Measurements from ENCODE around the gene TTN. TPM values are rescaled to one million over a fixed set of nuclear protein-coding genes. Genes with fewer than 3 reads are reported as not detected.

The TTN gene
- total RNA-seq, 1 donor from 2014 or later: under 0.01 TPM

DNA sequence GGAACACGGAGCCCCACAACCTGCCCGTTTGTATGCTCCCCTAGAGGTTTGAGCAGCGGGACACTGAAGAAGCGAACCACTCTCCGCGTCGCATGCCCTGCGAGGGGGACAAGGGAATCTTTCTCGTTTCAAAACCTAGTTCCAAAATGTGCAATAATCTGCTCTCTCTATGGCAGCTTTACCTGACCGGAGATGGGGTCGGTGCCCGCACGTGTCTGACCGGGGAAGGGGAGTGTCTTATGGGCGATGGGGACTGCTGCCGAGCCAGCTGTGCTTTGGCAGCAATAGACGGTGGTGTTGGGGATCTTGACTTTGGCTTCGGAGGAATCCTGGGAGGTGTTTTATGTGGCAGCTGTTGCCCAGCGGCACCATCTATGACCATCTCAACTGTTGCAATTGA, 7.9 kb downstream of the TTN start:
- TF ChIP-seq, protein P1, sequence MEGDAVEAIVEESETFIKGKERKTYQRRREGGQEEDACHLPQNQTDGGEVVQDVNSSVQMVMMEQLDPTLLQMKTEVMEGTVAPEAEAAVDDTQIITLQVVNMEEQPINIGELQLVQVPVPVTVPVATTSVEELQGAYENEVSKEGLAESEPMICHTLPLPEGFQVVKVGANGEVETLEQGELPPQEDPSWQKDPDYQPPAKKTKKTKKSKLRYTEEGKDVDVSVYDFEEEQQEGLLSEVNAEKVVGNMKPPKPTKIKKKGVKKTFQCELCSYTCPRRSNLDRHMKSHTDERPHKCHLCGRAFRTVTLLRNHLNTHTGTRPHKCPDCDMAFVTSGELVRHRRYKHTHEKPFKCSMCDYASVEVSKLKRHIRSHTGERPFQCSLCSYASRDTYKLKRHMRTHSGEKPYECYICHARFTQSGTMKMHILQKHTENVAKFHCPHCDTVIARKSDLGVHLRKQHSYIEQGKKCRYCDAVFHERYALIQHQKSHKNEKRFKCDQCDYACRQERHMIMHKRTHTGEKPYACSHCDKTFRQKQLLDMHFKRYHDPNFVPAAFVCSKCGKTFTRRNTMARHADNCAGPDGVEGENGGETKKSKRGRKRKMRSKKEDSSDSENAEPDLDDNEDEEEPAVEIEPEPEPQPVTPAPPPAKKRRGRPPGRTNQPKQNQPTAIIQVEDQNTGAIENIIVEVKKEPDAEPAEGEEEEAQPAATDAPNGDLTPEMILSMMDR (IDR thresholded peaks at IDR 0.05; ENCODE audit: insufficient read depth, low read length, poor library complexity, severe bottlenecking): no peak
- H3K4me3 ChIP-seq (ENCODE audit: low read depth, low read length): no peak overlapping the region
- no peaks in the 10 kb centered on the region for H3K36me3 ChIP-seq (ENCODE audit: control insufficient read depth, insufficient read depth, low read length)
- H3K27me3 ChIP-seq (ENCODE audit: control insufficient read depth, insufficient read depth, low read length): no peaks in the 10 kb centered on the region
- DNase-seq (ENCODE audit: low read depth): no peak

DNA sequence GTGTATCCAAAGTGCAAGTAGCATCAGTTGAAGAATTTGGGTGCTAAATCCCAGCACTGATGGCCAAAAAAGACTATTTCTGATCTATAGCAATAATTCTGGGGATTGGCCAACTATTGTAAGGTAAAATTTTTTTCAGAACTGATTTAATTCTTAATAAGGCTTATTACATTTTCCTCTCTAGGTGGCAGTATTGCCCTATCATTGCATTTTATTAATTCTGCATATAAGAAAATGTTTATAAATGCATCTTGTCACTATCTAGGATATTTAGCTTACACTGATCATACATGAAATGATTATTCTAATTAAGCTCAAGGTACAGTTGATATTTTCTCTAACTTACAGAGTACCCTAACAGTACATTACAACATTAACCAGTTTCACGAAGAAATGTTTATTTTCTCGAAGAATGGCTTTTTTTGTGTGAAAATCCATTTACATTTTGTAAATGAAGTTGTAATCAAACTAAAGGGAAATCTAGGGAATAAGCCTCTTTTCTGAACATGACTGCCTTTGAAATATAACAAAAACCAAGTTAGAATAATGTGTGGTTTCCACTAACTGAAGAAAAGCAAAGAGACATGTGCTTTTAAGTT, 11.0 kb downstream of the TTN start:
- DNase-seq (ENCODE audit: low read depth): no peak
- TF ChIP-seq, protein P1 (IDR thresholded peaks at IDR 0.05; ENCODE audit: insufficient read depth, low read length, poor library complexity, severe bottlenecking): peak; percentile 33
- Histone ChIP-seq H3K27me3 (ENCODE audit: control insufficient read depth, insufficient read depth, low read length) (no peaks in the 10 kb centered on the region), H3K4me3 (ENCODE audit: low read depth, low read length) (no peak overlapping the region), H3K36me3 (ENCODE audit: control insufficient read depth, insufficient read depth, low read length) (no peaks in the 10 kb centered on the region)

DNA sequence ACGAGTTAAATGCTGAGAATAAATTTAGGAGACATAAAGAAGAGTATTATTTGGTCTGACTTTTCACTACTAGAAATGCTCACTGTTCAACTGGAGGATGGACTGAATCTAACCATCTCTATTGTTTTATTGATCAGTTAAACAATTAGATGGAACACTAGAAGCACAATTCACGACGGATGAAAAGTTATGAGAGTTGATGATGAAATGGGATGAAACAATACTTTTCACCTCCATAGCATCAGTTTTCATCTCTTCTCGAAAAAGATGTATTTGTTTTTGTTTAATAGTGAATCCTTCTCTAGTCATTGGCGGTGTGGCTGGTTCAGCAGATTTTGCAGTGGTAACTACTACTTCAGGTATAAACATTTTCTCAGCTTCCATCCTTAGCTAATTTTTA, 19.3 kb downstream of the TTN start:
- TF ChIP-seq, protein P1 (IDR thresholded peaks at IDR 0.05; ENCODE audit: insufficient read depth, low read length, poor library complexity, severe bottlenecking): no peak
- no peak for DNase-seq (ENCODE audit: low read depth)

DNA sequence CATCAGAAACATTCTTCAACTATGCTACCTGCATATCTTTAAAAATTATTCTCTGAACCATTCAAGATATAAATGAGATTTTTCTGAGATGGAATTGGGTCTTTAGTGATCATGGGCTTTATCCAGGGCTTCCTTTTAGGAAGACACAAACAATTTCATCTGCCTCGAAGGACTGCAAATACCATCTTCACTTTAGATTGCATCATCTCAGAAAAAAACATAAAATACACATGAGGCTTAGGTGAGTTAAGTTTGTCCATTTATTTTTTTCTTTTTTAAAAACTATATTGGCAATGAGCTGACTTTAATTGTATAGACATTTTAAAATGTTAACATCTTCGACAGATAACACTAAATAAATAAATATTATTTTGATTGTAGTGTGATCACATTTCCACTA, 20.1 kb downstream of the TTN start:
- H3K27me3 ChIP-seq (ENCODE audit: control insufficient read depth, insufficient read depth, low read length): no peaks in the 10 kb centered on the region
- no peak overlapping the region for H3K4me3 ChIP-seq (ENCODE audit: low read depth, low read length)
- DNase-seq (ENCODE audit: low read depth): no peak
- H3K36me3 ChIP-seq (ENCODE audit: control insufficient read depth, insufficient read depth, low read length): no peaks in the 10 kb centered on the region
- TF ChIP-seq, protein P1 (IDR thresholded peaks at IDR 0.05; ENCODE audit: insufficient read depth, low read length, poor library complexity, severe bottlenecking): no peak

More for the DNA sequence above, 19.3 kb downstream of the TTN start:
- no peaks in the 10 kb centered on the region for H3K27me3 ChIP-seq (ENCODE audit: control insufficient read depth, insufficient read depth, low read length)
- no peak overlapping the region for H3K4me3 ChIP-seq (ENCODE audit: low read depth, low read length)
- H3K36me3 ChIP-seq (ENCODE audit: control insufficient read depth, insufficient read depth, low read length): no peaks in the 10 kb centered on the region

DNA sequence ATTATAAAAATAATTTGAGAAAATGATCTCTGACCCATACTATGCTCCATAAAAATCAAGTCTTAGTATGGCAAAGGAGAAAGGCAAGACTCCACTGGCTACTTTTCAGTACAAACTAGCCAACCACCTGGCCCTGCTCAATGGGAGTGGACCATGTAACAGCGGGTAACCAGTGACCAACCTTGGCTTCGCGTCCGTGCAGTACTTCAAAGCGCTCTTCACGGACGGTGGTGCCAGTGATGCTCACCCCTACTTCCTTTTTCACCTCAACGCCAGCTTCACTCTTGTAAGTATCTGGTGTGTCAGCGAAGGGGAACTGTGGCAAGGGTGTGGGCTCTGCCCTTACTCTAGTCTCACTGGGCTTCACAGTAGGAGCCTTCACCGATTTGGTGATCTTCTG, 23.3 kb downstream of the TTN start:
- no peak for DNase-seq (ENCODE audit: low read depth)
- Histone ChIP-seq H3K4me3 (ENCODE audit: low read depth, low read length) (no peak overlapping the region), H3K36me3 (ENCODE audit: control insufficient read depth, insufficient read depth, low read length) (no peaks in the 10 kb centered on the region), H3K27me3 (ENCODE audit: control insufficient read depth, insufficient read depth, low read length) (no peaks in the 10 kb centered on the region)
- TF ChIP-seq, protein P1 (IDR thresholded peaks at IDR 0.05; ENCODE audit: insufficient read depth, low read length, poor library complexity, severe bottlenecking): no peak

DNA sequence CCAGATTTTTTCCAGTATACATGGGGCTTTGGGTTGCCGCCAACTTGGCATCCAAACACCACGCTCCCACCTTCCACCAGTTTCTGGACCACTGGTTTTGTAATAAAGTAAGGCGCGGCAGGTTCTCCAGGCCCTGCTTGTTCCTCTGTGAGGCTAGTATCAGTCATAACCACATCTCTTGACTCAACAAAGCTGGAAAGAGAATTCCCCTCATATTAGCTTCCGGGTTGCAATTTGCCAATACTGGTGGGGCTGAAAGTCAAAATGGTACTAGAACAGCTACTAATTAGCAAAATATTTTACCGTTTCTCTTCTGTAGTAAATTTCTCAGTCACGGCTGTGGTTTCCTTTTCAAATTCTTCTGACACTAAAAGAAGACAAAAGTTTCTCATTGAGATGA, 25.0 kb downstream of the TTN start:
- TF ChIP-seq, protein P1 (IDR thresholded peaks at IDR 0.05; ENCODE audit: insufficient read depth, low read length, poor library complexity, severe bottlenecking): no peak
- Histone ChIP-seq H3K27me3 (ENCODE audit: control insufficient read depth, insufficient read depth, low read length) (no peaks in the 10 kb centered on the region), H3K36me3 (ENCODE audit: control insufficient read depth, insufficient read depth, low read length) (no peaks in the 10 kb centered on the region), H3K4me3 (ENCODE audit: low read depth, low read length) (no peak overlapping the region)
- no peak for DNase-seq (ENCODE audit: low read depth)

All from kidney epithelial cell (primary cell).